ENCODE data around the gene MEIS2. TPM values are rescaled to one million over a fixed set of nuclear protein-coding genes. Genes with fewer than 3 reads are reported as not detected.
A peak's percentile ranks its signal among the peaks of the same experiment; 100 is the strongest.

The MEIS2 gene
- total RNA-seq, 1 donor from 2014 or later = 35.6 TPM

DNA sequence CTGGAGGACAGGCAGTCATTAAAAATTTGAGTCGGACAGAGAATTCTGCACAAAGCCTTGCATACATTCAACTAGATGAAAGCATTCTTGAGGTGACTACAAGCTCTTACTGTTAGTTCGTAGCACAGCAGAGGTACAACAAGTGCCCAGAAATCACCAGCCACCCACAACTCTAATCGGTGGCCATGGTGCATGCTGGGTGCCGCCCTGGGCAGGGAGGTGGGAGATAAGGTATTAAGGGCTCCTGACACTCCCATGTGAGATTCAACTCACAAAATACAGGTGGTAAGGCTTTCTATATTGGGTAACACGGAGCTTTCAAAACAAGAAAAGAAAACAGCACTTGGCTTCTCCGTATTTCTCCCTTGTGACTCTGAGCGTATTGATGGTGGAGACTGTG is 66.0 kb downstream of the MEIS2 start:
- Mint-ChIP-seq H3K27ac (ENCODE audit: unreplicated experiment) (no peak overlapping the region), H3K9me3 (ENCODE audit: unreplicated experiment) (no peaks in the 10 kb centered on the region), H3K36me3 (ENCODE audit: low read depth, unreplicated experiment) (peaks cover 12% of the 10 kb centered on the region), H3K27me3 (ENCODE audit: low read depth, unreplicated experiment) (no peaks in the 10 kb centered on the region), H3K4me3 (ENCODE audit: unreplicated experiment) (no peak overlapping the region), H3K4me1 (ENCODE audit: low read depth, unreplicated experiment) (peaks cover 18% of the 10 kb centered on the region)
- H3K79me2 ChIP-seq (ENCODE audit: insufficient read depth, low read length) = peaks cover 24% of the 10 kb centered on the region
- FAIRE-seq (no peak), DNase-seq (ENCODE audit: low read depth) (no peak)
- H3K4me1 ChIP-seq (ENCODE audit: insufficient read depth, low read length) = no peaks in the 10 kb centered on the region
- TF ChIP-seq, protein P1, sequence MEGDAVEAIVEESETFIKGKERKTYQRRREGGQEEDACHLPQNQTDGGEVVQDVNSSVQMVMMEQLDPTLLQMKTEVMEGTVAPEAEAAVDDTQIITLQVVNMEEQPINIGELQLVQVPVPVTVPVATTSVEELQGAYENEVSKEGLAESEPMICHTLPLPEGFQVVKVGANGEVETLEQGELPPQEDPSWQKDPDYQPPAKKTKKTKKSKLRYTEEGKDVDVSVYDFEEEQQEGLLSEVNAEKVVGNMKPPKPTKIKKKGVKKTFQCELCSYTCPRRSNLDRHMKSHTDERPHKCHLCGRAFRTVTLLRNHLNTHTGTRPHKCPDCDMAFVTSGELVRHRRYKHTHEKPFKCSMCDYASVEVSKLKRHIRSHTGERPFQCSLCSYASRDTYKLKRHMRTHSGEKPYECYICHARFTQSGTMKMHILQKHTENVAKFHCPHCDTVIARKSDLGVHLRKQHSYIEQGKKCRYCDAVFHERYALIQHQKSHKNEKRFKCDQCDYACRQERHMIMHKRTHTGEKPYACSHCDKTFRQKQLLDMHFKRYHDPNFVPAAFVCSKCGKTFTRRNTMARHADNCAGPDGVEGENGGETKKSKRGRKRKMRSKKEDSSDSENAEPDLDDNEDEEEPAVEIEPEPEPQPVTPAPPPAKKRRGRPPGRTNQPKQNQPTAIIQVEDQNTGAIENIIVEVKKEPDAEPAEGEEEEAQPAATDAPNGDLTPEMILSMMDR (IDR thresholded peaks at IDR 0.05; ENCODE audit: insufficient read depth, low read depth, low read length) = no peak
- TF ChIP-seq EZH2 (IDR thresholded peaks at IDR 0.05; ENCODE audit: insufficient read depth, low read length) = no peak
- no peak overlapping the region for H3K4me3 ChIP-seq (ENCODE audit: insufficient read depth, low read depth, low read length)
- peaks cover 47% of the 10 kb centered on the region for H4K20me1 ChIP-seq (ENCODE audit: insufficient read depth, low read length)
- H3K36me3 ChIP-seq (ENCODE audit: insufficient read depth, low read length) = peaks cover 16% of the 10 kb centered on the region
- no peak overlapping the region for H3K27ac ChIP-seq (ENCODE audit: low read depth, low read length)
- H3K4me2 ChIP-seq (ENCODE audit: low read length) = no peak overlapping the region
- H3K9ac ChIP-seq (ENCODE audit: low read length) = no peak overlapping the region
- H2AFZ ChIP-seq (ENCODE audit: low read depth, low read length) = no peak overlapping the region
- H3K9me3 ChIP-seq (ENCODE audit: insufficient read depth, low read depth, low read length) = no peaks in the 10 kb centered on the region
- no peaks in the 10 kb centered on the region for H3K27me3 ChIP-seq (ENCODE audit: insufficient read depth, low read length)

DNA sequence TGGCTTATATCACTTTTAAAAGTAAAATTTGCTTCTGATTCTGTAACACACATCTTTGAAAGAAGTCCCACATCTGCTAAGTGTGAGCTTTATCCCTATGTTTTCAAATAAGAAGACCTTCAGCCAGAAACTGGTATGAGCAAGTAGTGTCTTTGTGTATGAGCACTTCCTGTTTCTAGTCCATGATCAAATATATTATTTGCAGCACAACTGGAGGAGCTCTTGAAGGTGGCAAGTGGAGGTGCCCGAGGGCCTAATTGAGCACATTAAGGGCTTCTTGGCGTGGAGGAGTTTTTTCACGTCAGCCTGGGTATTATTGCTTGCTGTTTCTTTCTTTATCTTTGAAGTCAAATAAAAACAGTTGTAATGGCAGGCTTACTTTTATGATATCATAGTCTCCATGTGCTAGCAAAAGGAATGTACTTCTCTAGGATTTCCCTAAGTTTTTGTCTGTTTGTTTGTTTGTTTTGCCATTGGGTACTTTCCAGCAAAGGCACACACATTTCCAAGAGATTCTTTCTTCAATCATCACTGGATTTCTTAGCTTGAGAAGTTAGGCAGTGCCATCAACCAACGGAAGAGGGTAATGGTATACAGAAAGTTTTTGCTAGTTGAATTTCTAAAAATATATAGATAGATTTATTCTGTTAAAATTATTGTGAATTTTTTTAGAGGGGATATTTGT is 68.1 kb downstream of the MEIS2 start:
- Histone ChIP-seq H3K9ac (ENCODE audit: low read length) (no peak overlapping the region), H2AFZ (ENCODE audit: low read depth, low read length) (no peak overlapping the region), H3K9me3 (ENCODE audit: insufficient read depth, low read depth, low read length) (no peaks in the 10 kb centered on the region), H3K4me2 (ENCODE audit: low read length) (no peak overlapping the region), H3K36me3 (ENCODE audit: insufficient read depth, low read length) (peaks cover 21% of the 10 kb centered on the region), H3K4me1 (ENCODE audit: insufficient read depth, low read length) (no peaks in the 10 kb centered on the region), H4K20me1 (ENCODE audit: insufficient read depth, low read length) (peaks cover 47% of the 10 kb centered on the region), H3K27me3 (ENCODE audit: insufficient read depth, low read length) (no peaks in the 10 kb centered on the region), H3K27ac (ENCODE audit: low read depth, low read length) (no peak overlapping the region), H3K79me2 (ENCODE audit: insufficient read depth, low read length) (peaks cover 26% of the 10 kb centered on the region), H3K4me3 (ENCODE audit: insufficient read depth, low read depth, low read length) (no peak overlapping the region)
- DNase-seq (ENCODE audit: low read depth) = no peak
- Mint-ChIP-seq H3K27me3 (ENCODE audit: low read depth, unreplicated experiment) (no peaks in the 10 kb centered on the region), H3K4me1 (ENCODE audit: low read depth, unreplicated experiment) (peaks cover 18% of the 10 kb centered on the region), H3K4me3 (ENCODE audit: unreplicated experiment) (no peak overlapping the region), H3K36me3 (ENCODE audit: low read depth, unreplicated experiment) (peaks cover 13% of the 10 kb centered on the region), H3K27ac (ENCODE audit: unreplicated experiment) (no peak overlapping the region), H3K9me3 (ENCODE audit: unreplicated experiment) (no peaks in the 10 kb centered on the region)
- FAIRE-seq = no peak
- TF ChIP-seq, protein P1 (IDR thresholded peaks at IDR 0.05; ENCODE audit: insufficient read depth, low read depth, low read length) = no peak
- TF ChIP-seq EZH2 (IDR thresholded peaks at IDR 0.05; ENCODE audit: insufficient read depth, low read length) = no peak

DNA sequence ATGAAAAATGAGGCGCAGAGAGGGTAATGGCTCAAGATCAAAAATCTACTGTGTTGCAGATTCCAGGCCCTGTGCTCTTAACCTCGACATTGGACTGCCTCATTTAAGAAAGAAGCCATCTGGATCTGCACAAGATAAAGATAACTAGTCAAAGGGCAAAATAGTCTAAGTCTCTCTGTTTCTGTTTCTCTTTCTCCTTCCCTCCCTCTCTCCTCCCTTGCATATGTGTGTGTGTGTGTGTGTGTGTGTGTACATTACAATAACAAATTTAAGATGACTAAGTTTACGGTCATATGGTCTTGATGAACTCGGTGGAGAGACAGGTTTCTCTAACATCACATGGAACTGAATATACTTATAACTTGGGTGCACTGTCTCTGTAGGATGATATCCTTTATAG is 69.2 kb downstream of the MEIS2 start:
- DNase-seq (ENCODE audit: low read depth) (peak; percentile 79), FAIRE-seq (no peak)
- Histone ChIP-seq H3K9ac (ENCODE audit: low read length) (no peak overlapping the region), H2AFZ (ENCODE audit: low read depth, low read length) (no peak overlapping the region), H3K4me1 (ENCODE audit: insufficient read depth, low read length) (no peaks in the 10 kb centered on the region), H3K27me3 (ENCODE audit: insufficient read depth, low read length) (no peaks in the 10 kb centered on the region), H4K20me1 (ENCODE audit: insufficient read depth, low read length) (peaks cover 45% of the 10 kb centered on the region), H3K4me2 (ENCODE audit: low read length) (peak overlapping the region; percentile 29), H3K9me3 (ENCODE audit: insufficient read depth, low read depth, low read length) (no peaks in the 10 kb centered on the region), H3K4me3 (ENCODE audit: insufficient read depth, low read depth, low read length) (no peak overlapping the region), H3K36me3 (ENCODE audit: insufficient read depth, low read length) (peaks cover 21% of the 10 kb centered on the region), H3K79me2 (ENCODE audit: insufficient read depth, low read length) (peaks cover 35% of the 10 kb centered on the region), H3K27ac (ENCODE audit: low read depth, low read length) (no peak overlapping the region)
- Mint-ChIP-seq H3K9me3 (ENCODE audit: unreplicated experiment) (no peaks in the 10 kb centered on the region), H3K36me3 (ENCODE audit: low read depth, unreplicated experiment) (peaks cover 13% of the 10 kb centered on the region), H3K27ac (ENCODE audit: unreplicated experiment) (no peak overlapping the region), H3K4me1 (ENCODE audit: low read depth, unreplicated experiment) (peaks cover 18% of the 10 kb centered on the region), H3K27me3 (ENCODE audit: low read depth, unreplicated experiment) (no peaks in the 10 kb centered on the region), H3K4me3 (ENCODE audit: unreplicated experiment) (no peak overlapping the region)
- TF ChIP-seq, protein P1 (IDR thresholded peaks at IDR 0.05; ENCODE audit: insufficient read depth, low read depth, low read length) = no peak
- TF ChIP-seq EZH2 (IDR thresholded peaks at IDR 0.05; ENCODE audit: insufficient read depth, low read length) = no peak

All from astrocyte (in vitro differentiated cells and primary cell).